CD14-positive monocyte (primary cell): Measurements from ENCODE around the gene CALR. TPM values are rescaled to one million over a fixed set of nuclear protein-coding genes. Genes with fewer than 3 reads are reported as not detected.

ENCODE experiments used
- DNase-seq, 3 donors: peaks; one replicate each; pipeline ENCODE4 v3.0.0-alpha.2; 2011 to 2022
- H2AFZ ChIP-seq: 2 replicates; pipeline ENCODE4 v1.6.0; 2012; ENCODE audit warnings: mild to moderate bottlenecking, low read depth, low read length, inconsistent platforms; ENCODE audit not compliant: insufficient read depth, poor library complexity, severe bottlenecking
- H3K27ac ChIP-seq, 2 donors: 1 replicate in 1 of 2; 2 replicates in 1 of 2; pipeline ENCODE4 v1.5.1; 2012 to 2013; ENCODE audit warnings: low read length in 2 of 2, control low read depth in 1 of 2, inconsistent platforms in 1 of 2, low read depth in 1 of 2, mild to moderate bottlenecking in 1 of 2
- H3K27me3 ChIP-seq, 2 donors: one replicate each; pipeline versions ENCODE4 v1.6.0 to v1.6.1; 2011 to 2013; ENCODE audit warnings: low read length in 2 of 2; ENCODE audit not compliant: control insufficient read depth in 2 of 2, insufficient read depth in 2 of 2
- H3K36me3 ChIP-seq, 2 donors: replicated peaks in 1 of 2; 1 replicate in 1 of 2; 2 replicates in 1 of 2; pipeline versions ENCODE4 v1.5.1 to v1.6.1; 2012 to 2013; ENCODE audit warnings: low read length in 2 of 2, control low read depth in 1 of 2, inconsistent platforms in 1 of 2, mild to moderate bottlenecking in 1 of 2; ENCODE audit not compliant: insufficient read depth in 2 of 2, control insufficient read depth in 1 of 2
- H3K4me1 ChIP-seq, 2 donors: 1 replicate in 1 of 2; 2 replicates in 1 of 2; pipeline versions ENCODE4 v1.5.1 to v1.6.1; 2012 to 2013; ENCODE audit warnings: low read length in 2 of 2, control low read depth in 1 of 2, inconsistent platforms in 1 of 2, mild to moderate bottlenecking in 1 of 2, moderate library complexity in 1 of 2; ENCODE audit not compliant: insufficient read depth in 2 of 2, control insufficient read depth in 1 of 2
- H3K4me2 ChIP-seq: replicated peaks from 2 replicates; pipeline ENCODE3; 2012; ENCODE audit warnings: low read length, moderate library complexity, mild to moderate bottlenecking; ENCODE audit not compliant: poor library complexity, severe bottlenecking; ENCODE audit errors: extremely low read depth
- H3K4me3 ChIP-seq, 3 experiments: fragments of 200-600 bp in 1 of 3; sonication (generic) in 1 of 3; replicated peaks in 1 of 3; 1 replicate in 2 of 3; 2 replicates in 1 of 3; pipeline ENCODE4 v1.5.1; 2011 to 2013; ENCODE audit warnings: low read length in 3 of 3, mild to moderate bottlenecking in 3 of 3, control low read depth in 2 of 3, low read depth in 2 of 3, inconsistent platforms in 1 of 3, moderate library complexity in 1 of 3
- H3K79me2 ChIP-seq: 2 replicates; pipeline ENCODE4 v1.6.0; 2012; ENCODE audit warnings: mild to moderate bottlenecking, control low read depth, inconsistent platforms, low read length, moderate library complexity; ENCODE audit not compliant: insufficient read depth
- H3K9ac ChIP-seq: 2 replicates; pipeline ENCODE4 v1.6.0; 2017; ENCODE audit warnings: low read length, mild to moderate bottlenecking; ENCODE audit not compliant: insufficient read depth, poor library complexity, severe bottlenecking
- H3K9me3 ChIP-seq, 2 donors: replicated peaks in 1 of 2; 1 replicate in 1 of 2; 2 replicates in 1 of 2; pipeline versions ENCODE4 v1.5.1 to v1.6.1; 2012 to 2013; ENCODE audit warnings: low read length in 2 of 2, control low read depth in 1 of 2; ENCODE audit not compliant: control insufficient read depth in 1 of 2, insufficient read depth in 1 of 2
- H4K20me1 ChIP-seq: 2 replicates; pipeline ENCODE4 v1.6.0; 2012; ENCODE audit warnings: mild to moderate bottlenecking, low read length, control low read depth, moderate library complexity; ENCODE audit not compliant: insufficient read depth
- H3K27ac Mint-ChIP-seq, 7 donors: one replicate each; pipeline ENCODE4 v1.8.0; 2020; ENCODE audit warnings: mild to moderate bottlenecking in 7 of 7, mixed read lengths in 7 of 7, moderate library complexity in 6 of 7, inconsistent platforms in 2 of 7
- H3K27me3 Mint-ChIP-seq, 3 donors: one replicate each; pipeline ENCODE4 v1.8.0; 2021 to 2022; ENCODE audit warnings: low read depth in 3 of 3, mild to moderate bottlenecking in 3 of 3, mixed read lengths in 3 of 3, moderate library complexity in 3 of 3, inconsistent platforms in 1 of 3
- H3K36me3 Mint-ChIP-seq, 2 donors: one replicate each; pipeline ENCODE4 v1.8.0; 2020; ENCODE audit warnings: mixed read lengths in 2 of 2, inconsistent platforms in 1 of 2, mild to moderate bottlenecking in 1 of 2
- H3K4me1 Mint-ChIP-seq: one replicate; pipeline ENCODE4 v1.8.0; 2020; ENCODE audit warnings: mild to moderate bottlenecking, mixed read lengths
- H3K4me3 Mint-ChIP-seq, 2 donors: one replicate each; pipeline ENCODE4 v1.8.0; 2020; ENCODE audit warnings: mild to moderate bottlenecking in 2 of 2, mixed read lengths in 2 of 2, moderate library complexity in 1 of 2
- H3K9me3 Mint-ChIP-seq, 7 donors: one replicate each; pipeline ENCODE4 v1.8.0; 2020 to 2022; ENCODE audit warnings: mixed read lengths in 7 of 7, mild to moderate bottlenecking in 6 of 7, moderate library complexity in 6 of 7, inconsistent platforms in 2 of 7
- WGBS: methylation state at CpG from one replicate; pipeline ENCODE4 v1.1.5; 2013; ENCODE audit warnings: missing lambda C conversion rate; ENCODE audit not compliant: insufficient coverage; 5-methylcytosine and 5-hydroxymethylcytosine counted together
- intact Hi-C, 2 donors: fragments of 100-400 bp; cut with micrococcal nuclease; formaldehyde crosslinking; loops; one replicate each; pipeline versions ENCODE4 v1.15.0 to v1.15.1; 2023
- polyA plus RNA-seq, 3 donors: library from polyadenylated mRNA; depleted of rRNA in 1 of 3; unstranded in 2 of 3; stranded (reverse) in 1 of 3; fragments of 300-500 nt in 2 of 3; fragments of >200 nt in 1 of 3; fragmentation: Illumina TruSeq in 2 of 3; gene quantifications; 1 replicate in 2 of 3; 2 replicates in 1 of 3; pipeline ENCODE4 v1.2.3, GENCODE V29; 2012 to 2021
- TF ChIP-seq, protein P1 (sequence below): fragments of 200-600 bp; IDR thresholded peaks from one replicate; pipeline ENCODE4 v1.8.0; 2022; ENCODE audit warnings: antibody characterized with exemption, mild to moderate bottlenecking

Gene CALR
- polyA plus RNA-seq, 3 donors = 109 to 441 (median 133) TPM

DNA sequence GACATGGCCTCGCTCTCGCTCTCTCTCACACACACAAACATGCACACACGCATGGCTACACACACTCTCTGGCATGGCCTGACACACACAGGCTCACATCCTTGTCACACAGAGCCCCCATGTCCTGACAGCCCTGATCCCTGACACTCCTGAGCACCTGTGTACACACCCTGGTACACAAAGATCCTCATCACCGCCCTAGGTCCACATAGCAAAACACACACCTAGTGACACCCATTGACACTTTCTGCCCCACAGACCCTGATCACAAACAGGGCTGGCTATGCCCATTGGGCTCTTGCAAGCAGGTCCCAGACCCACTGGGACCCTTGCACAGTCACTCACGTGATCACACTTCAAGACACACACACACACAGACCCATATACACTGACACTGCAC lies 52.9 kb downstream of the CALR start:
- Mint-ChIP-seq H3K27me3 (peaks cover 20 to 29% (median 24%) of the 10 kb centered on the region in 3 donors), H3K4me1 (peaks cover 9% of the 10 kb centered on the region), H3K9me3 (peaks cover 0 to 6% (median 2%) of the 10 kb centered on the region in 7 donors), H3K4me3 (no peak overlapping the region), H3K27ac (no peak overlapping the region), H3K36me3 (peaks cover 0 to 9% of the 10 kb centered on the region in 2 donors)
- no peak for DNase-seq
- H3K36me3 ChIP-seq = no peaks in the 10 kb centered on the region
- H3K27me3 ChIP-seq = peaks cover 0 to 13% of the 10 kb centered on the region in 2 donors
- H3K4me2 ChIP-seq = no peak overlapping the region
- H3K79me2 ChIP-seq = no peaks in the 10 kb centered on the region
- 93% methylated on average over 5 of the region's 5 CpGs for WGBS
- no peak overlapping the region for H3K27ac ChIP-seq
- peaks cover 0 to 4% of the 10 kb centered on the region in 2 donors for H3K9me3 ChIP-seq
- intact Hi-C loops = no loop called here
- peaks cover 9 to 11% of the 10 kb centered on the region in 2 donors for H3K4me1 ChIP-seq
- H2AFZ ChIP-seq = no peak overlapping the region
- no peak overlapping the region for H3K9ac ChIP-seq
- no peak overlapping the region for H3K4me3 ChIP-seq
- no peaks in the 10 kb centered on the region for H4K20me1 ChIP-seq
- TF ChIP-seq, protein P1, sequence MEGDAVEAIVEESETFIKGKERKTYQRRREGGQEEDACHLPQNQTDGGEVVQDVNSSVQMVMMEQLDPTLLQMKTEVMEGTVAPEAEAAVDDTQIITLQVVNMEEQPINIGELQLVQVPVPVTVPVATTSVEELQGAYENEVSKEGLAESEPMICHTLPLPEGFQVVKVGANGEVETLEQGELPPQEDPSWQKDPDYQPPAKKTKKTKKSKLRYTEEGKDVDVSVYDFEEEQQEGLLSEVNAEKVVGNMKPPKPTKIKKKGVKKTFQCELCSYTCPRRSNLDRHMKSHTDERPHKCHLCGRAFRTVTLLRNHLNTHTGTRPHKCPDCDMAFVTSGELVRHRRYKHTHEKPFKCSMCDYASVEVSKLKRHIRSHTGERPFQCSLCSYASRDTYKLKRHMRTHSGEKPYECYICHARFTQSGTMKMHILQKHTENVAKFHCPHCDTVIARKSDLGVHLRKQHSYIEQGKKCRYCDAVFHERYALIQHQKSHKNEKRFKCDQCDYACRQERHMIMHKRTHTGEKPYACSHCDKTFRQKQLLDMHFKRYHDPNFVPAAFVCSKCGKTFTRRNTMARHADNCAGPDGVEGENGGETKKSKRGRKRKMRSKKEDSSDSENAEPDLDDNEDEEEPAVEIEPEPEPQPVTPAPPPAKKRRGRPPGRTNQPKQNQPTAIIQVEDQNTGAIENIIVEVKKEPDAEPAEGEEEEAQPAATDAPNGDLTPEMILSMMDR = no peak

DNA sequence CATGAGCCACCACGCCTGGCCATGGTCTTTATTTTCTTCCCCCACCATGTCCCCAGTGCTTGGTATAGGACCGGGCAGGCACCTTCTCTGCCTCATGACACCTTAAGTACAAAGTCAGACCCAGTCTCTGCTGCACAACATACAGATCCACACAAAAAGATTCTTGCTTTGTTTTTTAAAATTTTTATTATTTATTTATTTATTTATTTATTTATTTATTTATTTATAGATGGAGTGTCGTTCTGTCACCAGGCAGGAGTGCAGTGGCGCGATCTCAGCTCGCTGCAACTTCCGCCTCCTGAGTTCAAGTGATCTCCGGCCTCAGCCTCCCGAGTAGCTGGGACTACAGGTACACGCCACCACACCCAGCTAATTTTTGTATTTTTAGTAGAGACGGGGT lies 54.3 kb downstream of the CALR start:
- H3K27me3 ChIP-seq = peaks cover 0 to 26% of the 10 kb centered on the region in 2 donors
- no peak overlapping the region for H3K4me3 Mint-ChIP-seq
- intact Hi-C loops = no loop called here
- peaks cover 13 to 17% of the 10 kb centered on the region in 2 donors for H3K4me1 ChIP-seq
- H4K20me1 ChIP-seq = peaks cover 10% of the 10 kb centered on the region
- H3K9me3 Mint-ChIP-seq = peaks cover 0 to 6% (median 2%) of the 10 kb centered on the region in 7 donors
- peaks cover 11% of the 10 kb centered on the region for H3K4me1 Mint-ChIP-seq
- no peak overlapping the region for H3K27ac ChIP-seq
- H3K4me2 ChIP-seq = no peak overlapping the region
- no peak overlapping the region for H3K4me3 ChIP-seq
- DNase-seq = no peak
- H2AFZ ChIP-seq = no peak overlapping the region
- peaks cover 0 to 12% of the 10 kb centered on the region in 2 donors for H3K36me3 Mint-ChIP-seq
- H3K27ac Mint-ChIP-seq = no peak overlapping the region
- H3K79me2 ChIP-seq = no peaks in the 10 kb centered on the region
- TF ChIP-seq, protein P1 = no peak
- peaks cover 30 to 42% (median 35%) of the 10 kb centered on the region in 3 donors for H3K27me3 Mint-ChIP-seq
- WGBS = 80% methylated on average over 1 of the region's 11 CpGs
- no peak overlapping the region for H3K9ac ChIP-seq
- H3K9me3 ChIP-seq = peaks cover 0 to 4% of the 10 kb centered on the region in 2 donors
- H3K36me3 ChIP-seq = no peaks in the 10 kb centered on the region
